ENCODE data around the gene ADAMTSL4. TPM values are rescaled to one million over a fixed set of nuclear protein-coding genes. Genes with fewer than 3 reads are reported as not detected.

The ADAMTSL4 gene
- total RNA-seq, 1 donor from 2014 or later = 12.5 TPM

- DNase-seq (ENCODE audit: extremely low spot score, unreplicated experiment) = no peak
- Mint-ChIP-seq H3K9me3 (no peaks in the 10 kb centered on the region), H3K36me3 (no peaks in the 10 kb centered on the region), H3K4me1 (ENCODE audit: unreplicated experiment) (peaks cover 30% of the 10 kb centered on the region), H3K27me3 (peaks cover 4% of the 10 kb centered on the region), H3K4me3 (peak overlapping the region; percentile 21), H3K27ac (peak overlapping the region; percentile 81)
- no peak for TF ChIP-seq CTCF (conservative IDR thresholded peaks at IDR 0.05)
Observed at GRCh38 chr1:150551051-150551783, 2.0 kb downstream of the ADAMTSL4 start.

- Mint-ChIP-seq H3K9me3 (no peaks in the 10 kb centered on the region), H3K4me1 (ENCODE audit: unreplicated experiment) (peaks cover 26% of the 10 kb centered on the region), H3K27ac (peak overlapping the region; percentile 81), H3K27me3 (peaks cover 4% of the 10 kb centered on the region), H3K4me3 (peak overlapping the region; percentile 21), H3K36me3 (no peaks in the 10 kb centered on the region)
- no peak for TF ChIP-seq CTCF (conservative IDR thresholded peaks at IDR 0.05)
- no peak for DNase-seq (ENCODE audit: extremely low spot score, unreplicated experiment)
Observed at GRCh38 chr1:150551784-150552127, 2.5 kb downstream of the ADAMTSL4 start.

DNA sequence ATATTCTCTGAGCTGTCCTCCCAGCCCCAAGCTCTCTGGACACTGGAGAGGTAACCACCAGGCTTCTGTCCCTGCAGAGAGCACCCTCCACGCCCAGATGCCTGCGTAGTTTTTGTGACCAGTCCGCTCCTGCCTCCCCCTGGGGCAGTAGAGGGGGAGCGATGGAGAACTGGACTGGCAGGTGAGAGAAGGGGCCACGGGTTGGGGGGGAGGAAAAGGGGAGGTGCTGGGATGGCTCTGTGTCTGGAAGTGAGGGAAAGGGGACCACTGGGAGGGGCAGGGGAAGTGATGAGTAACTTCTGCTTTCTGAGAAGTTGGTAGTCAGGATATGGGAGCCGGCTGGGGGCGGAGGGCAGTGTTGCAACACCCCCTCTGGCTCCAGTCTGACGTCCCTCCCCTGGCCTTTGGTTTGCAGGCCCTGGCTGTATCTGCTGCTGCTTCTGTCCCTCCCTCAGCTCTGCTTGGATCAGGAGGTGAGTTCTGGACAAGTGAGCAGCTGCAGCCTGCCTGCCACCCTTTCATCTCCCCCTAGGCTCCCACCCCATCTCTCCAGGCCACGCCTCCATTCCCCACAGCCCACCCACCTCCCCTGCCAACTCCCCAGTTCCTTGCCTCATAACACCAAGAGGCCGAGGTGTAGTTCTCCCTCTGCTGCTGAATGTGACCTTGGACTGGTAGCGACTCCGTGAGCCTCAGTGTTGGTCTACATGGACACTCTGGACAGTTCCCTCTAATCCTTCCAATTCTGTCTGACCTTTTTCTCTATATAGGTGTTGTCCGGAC, 3.1 kb downstream of the ADAMTSL4 start:
- Mint-ChIP-seq H3K36me3 (no peaks in the 10 kb centered on the region), H3K9me3 (no peaks in the 10 kb centered on the region), H3K4me1 (ENCODE audit: unreplicated experiment) (peaks cover 23% of the 10 kb centered on the region), H3K27ac (peak overlapping the region; percentile 81), H3K27me3 (peaks cover 4% of the 10 kb centered on the region), H3K4me3 (peak overlapping the region; percentile 56)
- no peak for DNase-seq (ENCODE audit: extremely low spot score, unreplicated experiment)
- TF ChIP-seq CTCF (conservative IDR thresholded peaks at IDR 0.05) = no peak

GRCh38 chr1:150552911-150553289, 3.7 kb downstream of the ADAMTSL4 start:
- Mint-ChIP-seq H3K4me3 (peak overlapping the region; percentile 56), H3K27me3 (peaks cover 4% of the 10 kb centered on the region), H3K27ac (peak overlapping the region; percentile 81), H3K36me3 (no peaks in the 10 kb centered on the region), H3K4me1 (ENCODE audit: unreplicated experiment) (peaks cover 23% of the 10 kb centered on the region), H3K9me3 (no peaks in the 10 kb centered on the region)
- no peak for DNase-seq (ENCODE audit: extremely low spot score, unreplicated experiment)
- TF ChIP-seq CTCF (conservative IDR thresholded peaks at IDR 0.05) = no peak

GRCh38 chr1:150553392-150554085, 4.3 kb downstream of the ADAMTSL4 start:
- no peak for TF ChIP-seq CTCF (conservative IDR thresholded peaks at IDR 0.05)
- no peak for DNase-seq (ENCODE audit: extremely low spot score, unreplicated experiment)
- peaks cover 21% of the 10 kb centered on the region for H3K4me1 Mint-ChIP-seq (ENCODE audit: unreplicated experiment)
- H3K27ac Mint-ChIP-seq = peak overlapping the region; percentile 26
- H3K9me3 Mint-ChIP-seq = no peaks in the 10 kb centered on the region
- peaks cover 4% of the 10 kb centered on the region for H3K27me3 Mint-ChIP-seq
- no peaks in the 10 kb centered on the region for H3K36me3 Mint-ChIP-seq
- H3K4me3 Mint-ChIP-seq = no peak overlapping the region
